Endodermal cell (in vitro differentiated cells): ENCODE results near the gene DDX49. TPM values are rescaled to one million over a fixed set of nuclear protein-coding genes. Genes with fewer than 3 reads are reported as not detected.

ENCODE experiments used
- DNase-seq: peaks from one replicate; pipeline ENCODE4 v3.0.0-alpha.2; 2017
- H3K27ac ChIP-seq: 2 replicates; pipeline ENCODE4 v1.5.1; 2013; ENCODE audit warnings: mild to moderate bottlenecking, low read depth, low read length, moderate library complexity
- H3K27me3 ChIP-seq: 2 replicates; pipeline ENCODE4 v1.6.1; 2013; ENCODE audit warnings: mild to moderate bottlenecking, low read length, moderate library complexity; ENCODE audit not compliant: insufficient read depth, control insufficient read depth, poor library complexity, severe bottlenecking
- H3K36me3 ChIP-seq: 2 replicates; pipeline ENCODE4 v1.7.0; 2013; ENCODE audit warnings: mild to moderate bottlenecking, low read length, moderate library complexity; ENCODE audit not compliant: control insufficient read depth, insufficient read depth
- H3K4me1 ChIP-seq: one replicate; pipeline ENCODE4 v1.7.0; 2013; ENCODE audit warnings: low read length; ENCODE audit not compliant: control insufficient read depth, insufficient read depth
- H3K4me3 ChIP-seq: 2 replicates; pipeline ENCODE4 v1.5.1; 2013; ENCODE audit warnings: mild to moderate bottlenecking, low read length, moderate library complexity
- H3K9ac ChIP-seq: 2 replicates; pipeline ENCODE4 v1.6.1; 2013; ENCODE audit warnings: mild to moderate bottlenecking, low read length, moderate library complexity; ENCODE audit not compliant: poor library complexity, severe bottlenecking; ENCODE audit errors: extremely low read depth
- H3K9me3 ChIP-seq: 2 replicates; pipeline ENCODE4 v1.6.1; 2013; ENCODE audit warnings: mild to moderate bottlenecking, low read length, moderate library complexity; ENCODE audit not compliant: control insufficient read depth
- H3K27ac Mint-ChIP-seq: 2 replicates; pipeline ENCODE4 v1.8.0; 2020; ENCODE audit warnings: mixed read lengths
- H3K27me3 Mint-ChIP-seq: 2 replicates; pipeline ENCODE4 v1.8.0; 2021; ENCODE audit warnings: mild to moderate bottlenecking, mixed read lengths; ENCODE audit not compliant: insufficient read depth
- H3K36me3 Mint-ChIP-seq: 2 replicates; pipeline ENCODE4 v1.8.0; 2020; ENCODE audit warnings: low read depth, mixed read lengths
- H3K4me1 Mint-ChIP-seq: 2 replicates; pipeline ENCODE4 v1.8.0; 2020; ENCODE audit warnings: mixed read lengths
- H3K4me3 Mint-ChIP-seq: 2 replicates; pipeline ENCODE4 v1.8.0; 2020; ENCODE audit warnings: mild to moderate bottlenecking, moderate library complexity, mixed read lengths
- H3K9me3 Mint-ChIP-seq: 2 replicates; pipeline ENCODE4 v1.8.0; 2020; ENCODE audit warnings: mild to moderate bottlenecking, mixed read lengths
- CTCF ChIP-seq: fragments of 200-600 bp; sonication (generic); conservative IDR thresholded peaks from 2 replicates; pipeline ENCODE4 v1.5.0; 2021; ENCODE audit warnings: antibody characterized with exemption, mild to moderate bottlenecking
- WGBS, 2 experiments: methylation state at CpG; one replicate each; pipeline versions ENCODE4 v1.1.5 to v1.1.7; 2013; ENCODE audit warnings: missing lambda C conversion rate in 2 of 2, mixed read lengths in 1 of 2; ENCODE audit not compliant: insufficient coverage in 1 of 2, insufficient read length in 1 of 2; 5-methylcytosine and 5-hydroxymethylcytosine counted together
- total RNA-seq, 2 donors: library from RNA; stranded (reverse); fragmentation: NEBNext Ultra II Directional in 1 of 2; extraction: Animal tissue kit (Norgen Biotek cat#: 25700) in 1 of 2; gene quantifications; 2 replicates in 1 of 2; 3 replicates in 1 of 2; pipeline ENCODE4 v1.2.1, GENCODE V29; 2021

The DDX49 gene
- total RNA-seq, 2 donors from 2014 or later, result 30.4 to 37.9 TPM

GRCh38 chr19:18894254-18895037, 25.1 kb upstream of the DDX49 start:
- peak overlapping the region; percentile 69 for H3K4me3 Mint-ChIP-seq
- H3K36me3 Mint-ChIP-seq, result peaks cover 9% of the 10 kb centered on the region
- peak overlapping the region; percentile 78 for H3K4me3 ChIP-seq
- H3K4me1 Mint-ChIP-seq, result no peaks in the 10 kb centered on the region
- DNase-seq, result no peak
- no peak overlapping the region for H3K9ac ChIP-seq
- peak overlapping the region; percentile 82 for H3K27ac ChIP-seq
- no peak overlapping the region for H3K27ac Mint-ChIP-seq
- H3K9me3 Mint-ChIP-seq, result no peaks in the 10 kb centered on the region
- no peaks in the 10 kb centered on the region for H3K9me3 ChIP-seq
- no peaks in the 10 kb centered on the region for H3K27me3 ChIP-seq
- H3K27me3 Mint-ChIP-seq, result peaks cover 13% of the 10 kb centered on the region
- no peaks in the 10 kb centered on the region for H3K4me1 ChIP-seq
- no peak for TF ChIP-seq CTCF
- WGBS, 2 experiments, result 58 to 63% methylated on average over 9 to 23 of the region's 28 CpGs
- H3K36me3 ChIP-seq, result no peaks in the 10 kb centered on the region

- Histone ChIP-seq H3K9ac (peak overlapping the region; percentile 20), H3K36me3 (no peaks in the 10 kb centered on the region), H3K4me1 (no peaks in the 10 kb centered on the region), H3K9me3 (no peaks in the 10 kb centered on the region), H3K4me3 (peak overlapping the region; percentile 78), H3K27ac (peak overlapping the region; percentile 82), H3K27me3 (no peaks in the 10 kb centered on the region)
- peak; percentile 93 for DNase-seq
- Mint-ChIP-seq H3K27ac (no peak overlapping the region), H3K36me3 (peaks cover 3% of the 10 kb centered on the region), H3K4me3 (peak overlapping the region; percentile 69), H3K4me1 (no peaks in the 10 kb centered on the region), H3K27me3 (peaks cover 13% of the 10 kb centered on the region), H3K9me3 (no peaks in the 10 kb centered on the region)
- TF ChIP-seq CTCF, result peak; percentile 81
- WGBS, 2 experiments, result 0 to 1% methylated on average over 40 to 72 of the region's 72 CpGs
Measured at GRCh38 chr19:18895038-18895823, 24.3 kb upstream of the DDX49 start.

- peaks cover 13% of the 10 kb centered on the region for H3K27me3 Mint-ChIP-seq
- H3K4me3 Mint-ChIP-seq, result peak within 1 kb of the TSS; percentile 69
- H3K27ac Mint-ChIP-seq, result no peak within 1 kb of the TSS
- Histone ChIP-seq H3K9ac (peak within 1 kb of the TSS; percentile 20), H3K27me3 (no peaks in the 10 kb centered on the region), H3K9me3 (no peaks in the 10 kb centered on the region), H3K36me3 (no peaks in the 10 kb centered on the region), H3K27ac (peak within 1 kb of the TSS; percentile 82), H3K4me3 (peak within 1 kb of the TSS; percentile 78), H3K4me1 (no peaks in the 10 kb centered on the region)
- no peaks in the 10 kb centered on the region for H3K9me3 Mint-ChIP-seq
- no peaks in the 10 kb centered on the region for H3K4me1 Mint-ChIP-seq
- peaks cover 6% of the 10 kb centered on the region for H3K36me3 Mint-ChIP-seq
- TF ChIP-seq CTCF, result no peak
- WGBS, 2 experiments, result 0 to 1% methylated on average over 24 to 89 of the region's 89 CpGs
- DNase-seq, result peak; percentile 78
Measured at GRCh38 chr19:18895824-18896341, 23.6 kb upstream of the DDX49 start, which contains the start of gene CERS1. TSS of gene CERS1 (minus strand) at chr19:18896158. CDS start at chr19:18896072, 86 bp downstream.
